Measurements from ENCODE around the gene C4orf50. TPM values are rescaled to one million over a fixed set of nuclear protein-coding genes. Genes with fewer than 3 reads are reported as not detected.

C4orf50 gene
- total and polyA plus RNA-seq, 2 of the 13 experiments (the other 11 are each of a cell fraction or from before 2014, with no cell fraction given): not detected

DNA sequence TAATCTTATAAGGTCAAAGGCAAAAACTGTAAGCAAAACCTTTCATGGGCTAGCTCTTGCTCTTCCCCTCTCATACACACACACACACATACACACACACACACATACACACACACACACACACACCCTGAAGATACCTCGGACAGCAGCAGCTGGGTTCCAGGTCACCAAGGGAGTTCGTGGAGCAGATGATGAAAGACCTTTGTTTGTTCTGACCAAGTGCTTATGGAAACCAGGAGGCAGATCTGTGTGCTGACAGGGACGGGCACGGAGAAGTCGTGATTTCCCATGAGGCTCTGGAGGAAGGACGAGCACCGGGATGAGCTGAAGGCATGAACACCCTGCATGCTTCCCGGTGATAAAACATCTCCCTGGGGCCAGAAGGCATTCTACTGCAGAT, 90.0 kb downstream of the C4orf50 start:
- no peak overlapping the region for H3K4me2 ChIP-seq (ENCODE audit: low read depth, low read length)
- H3K4me1 ChIP-seq (ENCODE audit: insufficient read depth, low read length): no peaks in the 10 kb centered on the region
- in situ Hi-C loops (cut with HindIII; ENCODE audit: extremely low pct_ligation_motif_present, low pct_unique_long_range_greater_than_20kb) (no loop called here), intact Hi-C loops (cut with micrococcal nuclease; ENCODE audit: unreplicated experiment) (no loop called here)
- H3K4me3 ChIP-seq (replicated peaks in 1 of 3; ENCODE audit: insufficient read depth in 1 of 3, low read depth in 2 of 3, low read length in 3 of 3): no peak overlapping the region
- H3K79me2 ChIP-seq (ENCODE audit: insufficient read depth, low read length): no peaks in the 10 kb centered on the region
- TF ChIP-seq, protein P1, sequence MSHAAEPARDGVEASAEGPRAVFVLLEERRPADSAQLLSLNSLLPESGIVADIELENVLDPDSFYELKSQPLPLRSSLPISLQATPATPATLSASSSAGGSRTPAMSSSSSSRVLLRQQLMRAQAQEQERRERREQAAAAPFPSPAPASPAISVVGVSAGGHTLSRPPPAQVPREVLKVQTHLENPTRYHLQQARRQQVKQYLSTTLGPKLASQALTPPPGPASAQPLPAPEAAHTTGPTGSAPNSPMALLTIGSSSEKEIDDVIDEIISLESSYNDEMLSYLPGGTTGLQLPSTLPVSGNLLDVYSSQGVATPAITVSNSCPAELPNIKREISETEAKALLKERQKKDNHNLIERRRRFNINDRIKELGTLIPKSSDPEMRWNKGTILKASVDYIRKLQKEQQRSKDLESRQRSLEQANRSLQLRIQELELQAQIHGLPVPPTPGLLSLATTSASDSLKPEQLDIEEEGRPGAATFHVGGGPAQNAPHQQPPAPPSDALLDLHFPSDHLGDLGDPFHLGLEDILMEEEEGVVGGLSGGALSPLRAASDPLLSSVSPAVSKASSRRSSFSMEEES (CRISPR knock-in tag; IDR thresholded peaks at IDR 0.05): no peak
- no peak for TF ChIP-seq CREM (IDR thresholded peaks at IDR 0.05)
- no peak for TF ChIP-seq CREM (CRISPR knock-in tag; IDR thresholded peaks at IDR 0.05)
- no peak for TF ChIP-seq ATF7-NPFF (CRISPR knock-in tag; IDR thresholded peaks at IDR 0.05; ENCODE audit: low read depth)
- TF ChIP-seq, protein P2, sequence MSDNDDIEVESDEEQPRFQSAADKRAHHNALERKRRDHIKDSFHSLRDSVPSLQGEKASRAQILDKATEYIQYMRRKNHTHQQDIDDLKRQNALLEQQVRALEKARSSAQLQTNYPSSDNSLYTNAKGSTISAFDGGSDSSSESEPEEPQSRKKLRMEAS (IDR thresholded peaks at IDR 0.05): no peak
- TF ChIP-seq ZNF841 (CRISPR knock-in tag; IDR thresholded peaks at IDR 0.05; ENCODE audit: borderline replicate concordance): no peak
- no peak for TF ChIP-seq KDM5A (IDR thresholded peaks at IDR 0.05; ENCODE audit: borderline replicate concordance, low read length)
- no peak for TF ChIP-seq ZNF598 (CRISPR knock-in tag; IDR thresholded peaks at IDR 0.05; ENCODE audit: borderline replicate concordance)
- TF ChIP-seq ZNF7 (CRISPR knock-in tag; IDR thresholded peaks at IDR 0.05): peak; percentile 89
- peak; percentile 60; the same call in 1 of the 2 replicates for TF ChIP-seq ZNF317 (CRISPR knock-in tag; IDR thresholded peaks at IDR 0.05)
- TF ChIP-seq, protein P3, sequence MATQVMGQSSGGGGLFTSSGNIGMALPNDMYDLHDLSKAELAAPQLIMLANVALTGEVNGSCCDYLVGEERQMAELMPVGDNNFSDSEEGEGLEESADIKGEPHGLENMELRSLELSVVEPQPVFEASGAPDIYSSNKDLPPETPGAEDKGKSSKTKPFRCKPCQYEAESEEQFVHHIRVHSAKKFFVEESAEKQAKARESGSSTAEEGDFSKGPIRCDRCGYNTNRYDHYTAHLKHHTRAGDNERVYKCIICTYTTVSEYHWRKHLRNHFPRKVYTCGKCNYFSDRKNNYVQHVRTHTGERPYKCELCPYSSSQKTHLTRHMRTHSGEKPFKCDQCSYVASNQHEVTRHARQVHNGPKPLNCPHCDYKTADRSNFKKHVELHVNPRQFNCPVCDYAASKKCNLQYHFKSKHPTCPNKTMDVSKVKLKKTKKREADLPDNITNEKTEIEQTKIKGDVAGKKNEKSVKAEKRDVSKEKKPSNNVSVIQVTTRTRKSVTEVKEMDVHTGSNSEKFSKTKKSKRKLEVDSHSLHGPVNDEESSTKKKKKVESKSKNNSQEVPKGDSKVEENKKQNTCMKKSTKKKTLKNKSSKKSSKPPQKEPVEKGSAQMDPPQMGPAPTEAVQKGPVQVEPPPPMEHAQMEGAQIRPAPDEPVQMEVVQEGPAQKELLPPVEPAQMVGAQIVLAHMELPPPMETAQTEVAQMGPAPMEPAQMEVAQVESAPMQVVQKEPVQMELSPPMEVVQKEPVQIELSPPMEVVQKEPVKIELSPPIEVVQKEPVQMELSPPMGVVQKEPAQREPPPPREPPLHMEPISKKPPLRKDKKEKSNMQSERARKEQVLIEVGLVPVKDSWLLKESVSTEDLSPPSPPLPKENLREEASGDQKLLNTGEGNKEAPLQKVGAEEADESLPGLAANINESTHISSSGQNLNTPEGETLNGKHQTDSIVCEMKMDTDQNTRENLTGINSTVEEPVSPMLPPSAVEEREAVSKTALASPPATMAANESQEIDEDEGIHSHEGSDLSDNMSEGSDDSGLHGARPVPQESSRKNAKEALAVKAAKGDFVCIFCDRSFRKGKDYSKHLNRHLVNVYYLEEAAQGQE (IDR thresholded peaks at IDR 0.05; ENCODE audit: borderline replicate concordance in 1 of 2, low read depth in 1 of 2, low read length in 2 of 2): peak; percentile 4 to 83; a peak in 3 of 4 replicates
- TF ChIP-seq, protein P4, sequence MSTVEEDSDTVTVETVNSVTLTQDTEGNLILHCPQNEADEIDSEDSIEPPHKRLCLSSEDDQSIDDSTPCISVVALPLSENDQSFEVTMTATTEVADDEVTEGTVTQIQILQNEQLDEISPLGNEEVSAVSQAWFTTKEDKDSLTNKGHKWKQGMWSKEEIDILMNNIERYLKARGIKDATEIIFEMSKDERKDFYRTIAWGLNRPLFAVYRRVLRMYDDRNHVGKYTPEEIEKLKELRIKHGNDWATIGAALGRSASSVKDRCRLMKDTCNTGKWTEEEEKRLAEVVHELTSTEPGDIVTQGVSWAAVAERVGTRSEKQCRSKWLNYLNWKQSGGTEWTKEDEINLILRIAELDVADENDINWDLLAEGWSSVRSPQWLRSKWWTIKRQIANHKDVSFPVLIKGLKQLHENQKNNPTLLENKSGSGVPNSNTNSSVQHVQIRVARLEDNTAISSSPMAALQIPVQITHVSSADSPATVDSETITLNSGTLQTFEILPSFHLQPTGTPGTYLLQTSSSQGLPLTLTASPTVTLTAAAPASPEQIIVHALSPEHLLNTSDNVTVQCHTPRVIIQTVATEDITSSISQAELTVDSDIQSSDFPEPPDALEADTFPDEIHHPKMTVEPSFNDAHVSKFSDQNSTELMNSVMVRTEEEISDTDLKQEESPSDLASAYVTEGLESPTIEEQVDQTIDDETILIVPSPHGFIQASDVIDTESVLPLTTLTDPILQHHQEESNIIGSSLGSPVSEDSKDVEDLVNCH (CRISPR knock-in tag; IDR thresholded peaks at IDR 0.05): no peak
- peaks cover 4 to 38% of the 10 kb centered on the region in 2 experiments; a peak in 4 of 5 replicates for H3K27me3 ChIP-seq (ENCODE audit: control insufficient read depth in 1 of 2, insufficient read depth in 2 of 2, low read length in 2 of 2)
- no peak overlapping the region for H2AFZ ChIP-seq (ENCODE audit: low read length)
- BruUV-seq (replicated peaks): no TSS peak
- DNase-seq (ENCODE audit: low spot score) (no peak), ATAC-seq (no peak), FAIRE-seq (no peak)
- no peak overlapping the region for H3K9ac ChIP-seq (ENCODE audit: insufficient read depth, low read depth, low read length)
- ChIA-PET POLR2A (no interaction called here), CTCF (ENCODE audit: low intra/inter-chr PET ratio, low total read pairs) (no interaction called here)
- WGBS (ENCODE audit: low lambda C conversion rate): 0% methylated on average over 8 of the region's 8 CpGs
- no peaks in the 10 kb centered on the region for H3K36me3 ChIP-seq (replicated peaks in 1 of 2; ENCODE audit: control insufficient read depth in 1 of 2, insufficient read depth in 2 of 2, low read length in 2 of 2)
- no peaks in the 10 kb centered on the region for H3K9me3 ChIP-seq (ENCODE audit: low read length)
- H4K20me1 ChIP-seq (ENCODE audit: insufficient read depth, low read length): no peaks in the 10 kb centered on the region
- H3K27ac ChIP-seq (ENCODE audit: extremely low read length, insufficient read depth, low read length): no peak overlapping the region

All from HepG2 (cell line).